ENCODE results near the gene STPG1.
"Not testable (repeated sequence)": the region's sequence is repeated elsewhere in the genome, so short reads cannot be mapped to it uniquely, and the experiment has no call there.

STPG1 gene

GRCh38 chr1:24413350-24414163 is at the start of gene STPG1:
Gene STPG1 (minus strand): TSS chr1:24413782. CDS start chr1:24401388, 12,394 bp downstream.
- DNase-seq = peak; percentile 80

GRCh38 chr1:24462128-24462527 is 48.5 kb upstream of the STPG1 start:
- not testable (repeated sequence) for DNase-seq

GRCh38 chr1:24459551-24460266 is 46.1 kb upstream of the STPG1 start:
- no peak for DNase-seq

GRCh38 chr1:24457866-24458265 is 44.3 kb upstream of the STPG1 start:
- DNase-seq = no peak

GRCh38 chr1:24455272-24455671 is 41.7 kb upstream of the STPG1 start:
- DNase-seq = no peak

- DNase-seq = no peak
Observed at GRCh38 chr1:24454673-24455072, 41.1 kb upstream of the STPG1 start.

GRCh38 chr1:24452922-24453485 is 39.4 kb upstream of the STPG1 start:
- DNase-seq = no peak

GRCh38 chr1:24451746-24452145 is 38.2 kb upstream of the STPG1 start:
- no peak for DNase-seq

GRCh38 chr1:24450857-24451397 is 37.3 kb upstream of the STPG1 start:
- DNase-seq = no peak

GRCh38 chr1:24450316-24450715 is 36.7 kb upstream of the STPG1 start:
- no peak for DNase-seq

GRCh38 chr1:24446446-24446845 is 32.9 kb upstream of the STPG1 start:
- DNase-seq = not testable (repeated sequence)

GRCh38 chr1:24443241-24443656 is 29.7 kb upstream of the STPG1 start:
- DNase-seq = no peak

- DNase-seq = no peak
Observed at GRCh38 chr1:24442764-24443163, 29.2 kb upstream of the STPG1 start.

GRCh38 chr1:24441996-24442668 is 28.6 kb upstream of the STPG1 start:
- no peak for DNase-seq

- no peak for DNase-seq
Observed at GRCh38 chr1:24441480-24441879, 27.9 kb upstream of the STPG1 start.

- DNase-seq = no peak
Observed at GRCh38 chr1:24440436-24440835, 26.9 kb upstream of the STPG1 start.

GRCh38 chr1:24438423-24438901 is 24.9 kb upstream of the STPG1 start:
- no peak for DNase-seq

GRCh38 chr1:24437631-24438396 is 24.2 kb upstream of the STPG1 start:
- no peak for DNase-seq

- DNase-seq = no peak
Observed at GRCh38 chr1:24435782-24436365, 22.3 kb upstream of the STPG1 start.

- peak; percentile 9 for DNase-seq
Observed at GRCh38 chr1:24427545-24427862, 13.9 kb upstream of the STPG1 start.

- no peak for DNase-seq
Observed at GRCh38 chr1:24426744-24427544, 13.4 kb upstream of the STPG1 start.

All from NCI-H2029 (cell line).